ENCODE data around the gene MUC12. TPM values are rescaled to one million over a fixed set of nuclear protein-coding genes. Genes with fewer than 3 reads are reported as not detected.

MUC12 gene
- total RNA-seq, 4 donors from 2014 or later = 4.8 to 31.8 (median 9.0) TPM

DNA sequence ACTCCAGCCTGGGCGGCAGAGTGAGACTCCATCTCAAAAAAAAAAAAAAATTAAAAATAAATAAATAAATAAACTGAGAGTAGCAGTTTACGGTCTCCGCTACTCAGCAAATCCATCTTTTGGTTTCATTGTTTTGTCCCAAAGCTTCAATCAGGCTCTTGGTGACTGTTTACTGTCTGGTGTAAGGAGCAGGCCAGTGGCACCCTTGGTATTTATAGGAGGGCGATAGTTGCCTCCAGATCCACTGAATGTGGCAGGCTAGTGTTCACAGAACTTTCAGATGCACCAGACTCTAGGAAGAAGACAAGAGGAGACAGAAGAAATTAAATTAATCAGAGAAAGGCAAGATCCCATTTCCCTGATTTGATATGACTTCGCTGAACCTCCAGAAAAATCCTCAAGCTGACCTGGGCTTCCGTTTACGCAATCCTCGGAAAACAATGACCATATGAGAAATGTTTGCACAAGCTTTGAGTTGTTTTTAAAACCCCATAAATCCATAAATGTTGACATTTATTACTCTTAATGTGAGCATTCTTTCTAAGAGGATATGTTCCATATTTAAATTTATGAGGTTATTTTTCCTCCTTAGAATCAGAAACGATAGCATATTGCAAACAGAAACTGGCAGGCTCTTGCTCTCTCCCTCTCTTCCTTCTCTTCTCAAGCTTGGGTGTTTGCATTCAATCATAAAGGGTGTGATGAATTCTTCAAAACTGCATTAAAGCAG, 27.2 kb upstream of the MUC12 start:
- no peaks in the 10 kb centered on the region for H3K4me1 ChIP-seq
- H3K27me3 ChIP-seq = no peaks in the 10 kb centered on the region
- TF ChIP-seq, protein P1, sequence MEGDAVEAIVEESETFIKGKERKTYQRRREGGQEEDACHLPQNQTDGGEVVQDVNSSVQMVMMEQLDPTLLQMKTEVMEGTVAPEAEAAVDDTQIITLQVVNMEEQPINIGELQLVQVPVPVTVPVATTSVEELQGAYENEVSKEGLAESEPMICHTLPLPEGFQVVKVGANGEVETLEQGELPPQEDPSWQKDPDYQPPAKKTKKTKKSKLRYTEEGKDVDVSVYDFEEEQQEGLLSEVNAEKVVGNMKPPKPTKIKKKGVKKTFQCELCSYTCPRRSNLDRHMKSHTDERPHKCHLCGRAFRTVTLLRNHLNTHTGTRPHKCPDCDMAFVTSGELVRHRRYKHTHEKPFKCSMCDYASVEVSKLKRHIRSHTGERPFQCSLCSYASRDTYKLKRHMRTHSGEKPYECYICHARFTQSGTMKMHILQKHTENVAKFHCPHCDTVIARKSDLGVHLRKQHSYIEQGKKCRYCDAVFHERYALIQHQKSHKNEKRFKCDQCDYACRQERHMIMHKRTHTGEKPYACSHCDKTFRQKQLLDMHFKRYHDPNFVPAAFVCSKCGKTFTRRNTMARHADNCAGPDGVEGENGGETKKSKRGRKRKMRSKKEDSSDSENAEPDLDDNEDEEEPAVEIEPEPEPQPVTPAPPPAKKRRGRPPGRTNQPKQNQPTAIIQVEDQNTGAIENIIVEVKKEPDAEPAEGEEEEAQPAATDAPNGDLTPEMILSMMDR (IDR thresholded peaks at IDR 0.05) = no peak
- TF ChIP-seq POLR2A (IDR thresholded peaks at IDR 0.05) = no peak
- no peaks in the 10 kb centered on the region for H3K36me3 ChIP-seq
- no peak overlapping the region for H3K4me3 ChIP-seq
- peaks cover 0 to 7% (median 0%) of the 10 kb centered on the region in 4 donors for H3K9me3 ChIP-seq
- H3K27ac ChIP-seq = peak overlapping the region in 2 of 4 donors; percentile 3 to 70
- DNase-seq = no peak

DNA sequence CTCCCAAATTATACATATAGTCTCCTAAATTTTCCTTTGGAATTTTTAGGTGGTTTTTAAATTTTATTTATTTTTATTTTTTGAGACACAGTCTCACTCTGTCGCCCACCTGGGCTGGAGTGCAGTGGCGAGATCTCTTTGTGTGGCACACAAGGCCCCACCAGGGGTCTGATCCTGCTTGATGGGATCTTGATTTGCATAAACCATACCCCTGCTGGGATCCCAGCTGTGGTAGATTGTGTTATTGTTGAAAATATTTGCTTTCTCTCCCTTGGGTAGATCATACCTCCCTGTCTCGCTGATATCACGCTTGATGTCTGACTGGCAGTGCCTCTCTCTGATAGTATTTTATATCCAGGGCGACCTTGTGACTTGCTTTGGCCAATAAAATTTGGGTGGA, 25.7 kb upstream of the MUC12 start:
- H3K36me3 ChIP-seq = no peaks in the 10 kb centered on the region
- no peaks in the 10 kb centered on the region for H3K27me3 ChIP-seq
- H3K27ac ChIP-seq = no peak overlapping the region
- no peak for DNase-seq
- TF ChIP-seq POLR2A (IDR thresholded peaks at IDR 0.05) = no peak
- TF ChIP-seq, protein P1 (IDR thresholded peaks at IDR 0.05) = no peak
- peaks cover 0 to 7% (median 0%) of the 10 kb centered on the region in 4 donors for H3K9me3 ChIP-seq
- H3K4me3 ChIP-seq = no peak overlapping the region
- no peaks in the 10 kb centered on the region for H3K4me1 ChIP-seq

DNA sequence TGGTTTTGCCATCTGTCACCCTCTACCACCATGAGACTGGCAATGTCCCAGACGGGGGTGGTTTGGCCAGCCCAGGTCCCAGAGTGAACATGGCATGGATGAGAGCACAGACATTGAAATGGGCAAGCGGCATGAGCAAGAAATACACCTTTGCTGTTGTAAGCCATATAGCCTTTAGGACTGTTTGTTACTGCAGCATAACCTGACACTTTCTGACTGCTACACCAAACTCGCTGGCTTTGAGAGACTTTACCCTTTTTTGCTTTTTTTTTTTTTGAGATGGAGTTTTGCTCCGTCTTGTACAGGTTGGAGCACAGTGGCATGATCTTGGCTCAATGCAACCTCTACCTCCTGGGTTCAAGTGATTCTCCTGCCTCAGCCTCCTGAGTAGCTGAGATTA, 25.2 kb upstream of the MUC12 start:
- no peak for DNase-seq
- Histone ChIP-seq H3K4me1 (no peaks in the 10 kb centered on the region), H3K27me3 (no peaks in the 10 kb centered on the region), H3K27ac (no peak overlapping the region), H3K36me3 (no peaks in the 10 kb centered on the region), H3K4me3 (no peak overlapping the region), H3K9me3 (peaks cover 0 to 7% (median 0%) of the 10 kb centered on the region in 4 donors)
- TF ChIP-seq, protein P1 (IDR thresholded peaks at IDR 0.05) = no peak
- no peak for TF ChIP-seq POLR2A (IDR thresholded peaks at IDR 0.05)

DNA sequence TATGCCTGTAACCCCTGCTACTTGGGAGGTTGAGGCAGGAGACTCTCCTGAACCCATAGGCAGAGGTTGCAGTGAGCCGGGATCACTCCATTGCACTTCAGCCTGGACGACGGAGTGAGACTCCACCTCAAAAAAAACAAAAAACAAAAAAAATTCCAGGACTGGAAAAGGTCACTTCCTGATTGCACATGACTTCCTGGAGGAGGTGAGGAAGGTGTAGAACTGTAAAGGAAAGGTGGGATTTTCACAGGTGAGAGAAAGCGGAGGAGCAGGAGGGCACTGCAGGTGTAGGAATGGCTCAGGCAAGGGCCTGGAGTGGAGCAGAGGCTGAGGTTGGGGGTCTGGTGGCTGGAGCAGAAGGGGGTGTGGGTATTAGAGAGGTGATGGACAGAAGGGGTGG, 23.3 kb upstream of the MUC12 start:
- Histone ChIP-seq H3K9me3 (no peaks in the 10 kb centered on the region), H3K36me3 (no peaks in the 10 kb centered on the region), H3K27ac (no peak overlapping the region), H3K4me1 (no peaks in the 10 kb centered on the region), H3K27me3 (no peaks in the 10 kb centered on the region), H3K4me3 (no peak overlapping the region)
- no peak for DNase-seq
- no peak for TF ChIP-seq POLR2A (IDR thresholded peaks at IDR 0.05)
- TF ChIP-seq, protein P1 (IDR thresholded peaks at IDR 0.05) = no peak

DNA sequence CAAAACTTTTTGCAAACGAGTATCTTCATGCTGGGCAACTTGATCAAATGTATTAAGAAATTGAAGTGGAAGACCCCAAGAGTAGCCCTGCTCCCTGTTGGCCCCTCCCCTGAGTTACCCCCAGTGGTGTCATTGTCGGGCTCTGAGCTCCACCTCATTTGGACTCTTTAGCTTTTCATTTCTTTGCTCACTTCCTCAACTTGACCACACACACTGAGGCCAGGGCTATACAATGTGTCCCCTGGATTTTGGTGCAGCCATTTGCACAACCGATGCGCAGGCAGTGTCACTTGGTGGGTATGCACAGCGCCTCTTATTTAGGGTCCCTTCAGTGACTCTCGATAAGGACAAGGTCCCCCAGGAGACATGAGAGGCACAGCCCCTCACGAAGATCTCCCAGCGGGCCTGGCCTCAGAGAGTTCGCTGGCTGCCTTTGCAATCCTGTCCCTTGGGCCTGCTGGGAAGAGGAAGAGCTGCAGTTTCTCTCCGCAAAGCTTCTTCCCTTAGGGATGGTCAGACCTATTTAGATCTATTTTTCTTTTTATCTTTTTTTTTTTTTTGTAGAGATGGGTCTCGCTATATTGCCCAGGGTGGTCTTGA, 22.5 kb upstream of the MUC12 start:
- no peak for TF ChIP-seq POLR2A (IDR thresholded peaks at IDR 0.05)
- TF ChIP-seq, protein P1 (IDR thresholded peaks at IDR 0.05) = no peak
- Histone ChIP-seq H3K27me3 (no peaks in the 10 kb centered on the region), H3K4me3 (no peak overlapping the region), H3K9me3 (no peaks in the 10 kb centered on the region), H3K27ac (no peak overlapping the region), H3K36me3 (peaks cover 0 to 5% (median 0%) of the 10 kb centered on the region in 3 donors), H3K4me1 (no peaks in the 10 kb centered on the region)
- DNase-seq = no peak
